K562 (cell line): Measurements from ENCODE around the gene SYNE1. TPM values are rescaled to one million over a fixed set of nuclear protein-coding genes. Genes with fewer than 3 reads are reported as not detected.

Source experiments
- BRD4 ChIP-seq: fragments of 200-600 bp; sonication (generic); IDR thresholded peaks from 2 replicates; pipeline ENCODE4 v1.6.1; 2017; ENCODE audit warnings: inconsistent platforms
- HDAC1 ChIP-seq, 2 experiments: fragments of 450-650 bp; IDR thresholded peaks; 2 replicates each; pipeline ENCODE4 v1.6.1; 2016 to 2017; ENCODE audit warnings: inconsistent platforms in 1 of 2, mild to moderate bottlenecking in 1 of 2, moderate library complexity in 1 of 2
- IRF2 ChIP-seq: sonication (generic); formaldehyde crosslinking; IDR thresholded peaks from 2 replicates; pipeline ENCODE4 v1.8.1; 2022; ENCODE audit warnings: mild to moderate bottlenecking, missing genetic modification reagents
- KDM1A ChIP-seq, 2 experiments: fragments of 450-650 bp; IDR thresholded peaks; 2 replicates each; pipeline ENCODE4 v1.6.1; 2016; ENCODE audit warnings: mild to moderate bottlenecking in 2 of 2
- MEF2A ChIP-seq: IDR thresholded peaks from 2 replicates; pipeline ENCODE4 v1.6.1; 2011; ENCODE audit warnings: low read depth, mild to moderate bottlenecking, low read length, moderate library complexity; ENCODE audit not compliant: control insufficient read depth
- POLR2AphosphoS2 ChIP-seq: IDR thresholded peaks from 2 replicates; pipeline ENCODE4 v1.6.1; 2012; ENCODE audit warnings: low read length, improper control_type of control experiment
- TAL1 ChIP-seq: fragments of 450-650 bp; IDR thresholded peaks from 2 replicates; pipeline ENCODE4 v1.6.1; 2016; ENCODE audit warnings: mild to moderate bottlenecking
- ZNF696 ChIP-seq: fragments of 250-450 bp; sonication (Bioruptor Pico); conservative IDR thresholded peaks from 2 replicates; pipeline ENCODE4 v1.4.0; 2020; ENCODE audit warnings: mild to moderate bottlenecking, moderate library complexity
- polyA plus RNA-seq, 8 experiments: library from polyadenylated mRNA; depleted of rRNA in 4 of 8; stranded (reverse) in 5 of 8; unstranded in 3 of 8; fragments of >200 nt; fragmentation: Nextera tagmentation in 2 of 8; fragmentation: Illumina TruSeq in 1 of 8; extraction: Ambion mirVana in 2 of 8; extraction: Trizol in 1 of 8; gene quantifications; 2 replicates each; pipeline versions ENCODE4 v1.2.1 to v1.2.3, GENCODE V29; 2011 to 2014; ENCODE audit warnings: inconsistent platforms in 1 of 8, missing spikeins in 1 of 8
- total RNA-seq, 7 experiments: library from RNA; depleted of rRNA in 6 of 7; stranded (reverse); fragments of >200 nt in 6 of 7; fragmentation: Illumina TruSeq in 2 of 7; extraction: Trizol in 2 of 7; gene quantifications; 2 replicates each; pipeline versions ENCODE4 v1.2.1 to v1.2.3, GENCODE V29; 2011 to 2021; ENCODE audit warnings: low replicate concordance in 1 of 7
- TF ChIP-seq, protein P1 (sequence below): sonication (generic); formaldehyde crosslinking; IDR thresholded peaks from 2 replicates; pipeline ENCODE4 v1.8.1; 2023; ENCODE audit warnings: mild to moderate bottlenecking, missing genetic modification reagents
- TF ChIP-seq, protein P2 (sequence below): fragments of 250-450 bp; sonication (Bioruptor Pico); IDR thresholded peaks from 2 replicates; pipeline ENCODE4 v1.4.0; 2020; ENCODE audit warnings: mild to moderate bottlenecking, moderate library complexity, borderline replicate concordance
- TF ChIP-seq, protein P3 (sequence below): fragments of 450-650 bp; formaldehyde crosslinking; IDR thresholded peaks from 2 replicates; pipeline ENCODE4 v1.4.0; 2020; ENCODE audit warnings: mild to moderate bottlenecking, mixed read lengths
- TF ChIP-seq, protein P4 (sequence below): sonication (generic); formaldehyde crosslinking; IDR thresholded peaks from 2 replicates; pipeline ENCODE4 v1.8.0; 2023; ENCODE audit warnings: missing genetic modification reagents, mild to moderate bottlenecking, borderline replicate concordance
- TF ChIP-seq, protein P5 (sequence below): fragments of 450-650 bp; IDR thresholded peaks from 2 replicates; pipeline ENCODE4 v1.6.1; 2018; ENCODE audit warnings: mild to moderate bottlenecking, low read depth; ENCODE audit not compliant: partially characterized antibody

The SYNE1 gene
- total and polyA plus RNA-seq, 9 of the 15 experiments (the other 6 are each of a cell fraction or from before 2014, with no cell fraction given): under 0.01 to 0.42 (median 0.08) TPM; not detected in 1

DNA sequence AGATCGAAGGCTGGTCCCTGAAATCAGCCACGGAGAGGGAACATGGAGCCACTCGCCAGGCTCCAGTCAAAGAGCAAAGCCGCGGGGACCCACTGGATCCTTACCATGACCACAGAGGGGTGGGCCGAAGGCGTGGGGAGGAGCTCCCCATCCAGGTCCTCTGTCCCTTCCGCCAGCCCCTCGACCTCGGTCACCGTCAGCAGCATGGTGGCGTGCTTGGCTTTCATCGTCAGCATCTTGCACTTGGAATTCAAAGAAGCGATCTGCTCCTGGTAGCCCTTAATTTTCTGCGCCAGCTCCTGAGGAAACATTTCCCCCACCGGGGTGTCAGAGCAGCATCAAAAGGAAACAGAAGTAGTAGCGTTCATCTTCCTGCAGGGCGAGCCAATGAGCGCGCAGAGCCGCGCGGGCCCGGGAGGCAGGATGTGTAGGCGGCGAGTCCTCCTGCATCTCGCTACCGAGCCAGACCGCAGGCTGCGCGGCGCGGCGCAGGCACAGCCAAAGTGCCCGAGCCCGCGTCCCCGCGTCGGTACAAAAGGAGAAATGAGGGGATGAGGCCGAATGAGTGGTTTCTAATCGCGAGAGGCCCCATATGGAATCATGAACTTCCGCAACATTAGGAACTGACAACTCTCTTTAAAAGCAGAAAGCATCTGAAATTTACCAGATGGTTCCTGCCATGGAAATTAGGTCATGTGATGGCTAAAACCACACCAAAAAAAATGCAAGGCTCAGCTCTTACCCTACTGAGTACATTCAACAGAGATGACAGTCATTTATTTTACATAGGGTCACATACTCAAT lies 335.2 kb downstream of the SYNE1 start (continued):
- TF ChIP-seq, protein P1, sequence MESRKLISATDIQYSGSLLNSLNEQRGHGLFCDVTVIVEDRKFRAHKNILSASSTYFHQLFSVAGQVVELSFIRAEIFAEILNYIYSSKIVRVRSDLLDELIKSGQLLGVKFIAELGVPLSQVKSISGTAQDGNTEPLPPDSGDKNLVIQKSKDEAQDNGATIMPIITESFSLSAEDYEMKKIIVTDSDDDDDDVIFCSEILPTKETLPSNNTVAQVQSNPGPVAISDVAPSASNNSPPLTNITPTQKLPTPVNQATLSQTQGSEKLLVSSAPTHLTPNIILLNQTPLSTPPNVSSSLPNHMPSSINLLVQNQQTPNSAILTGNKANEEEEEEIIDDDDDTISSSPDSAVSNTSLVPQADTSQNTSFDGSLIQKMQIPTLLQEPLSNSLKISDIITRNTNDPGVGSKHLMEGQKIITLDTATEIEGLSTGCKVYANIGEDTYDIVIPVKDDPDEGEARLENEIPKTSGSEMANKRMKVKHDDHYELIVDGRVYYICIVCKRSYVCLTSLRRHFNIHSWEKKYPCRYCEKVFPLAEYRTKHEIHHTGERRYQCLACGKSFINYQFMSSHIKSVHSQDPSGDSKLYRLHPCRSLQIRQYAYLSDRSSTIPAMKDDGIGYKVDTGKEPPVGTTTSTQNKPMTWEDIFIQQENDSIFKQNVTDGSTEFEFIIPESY (CRISPR knock-in tag): no peak
- TF ChIP-seq KDM1A (IDR thresholded peaks at IDR 0.05) (peak in 1 of 2 experiments; percentile 25; a peak in 1 of 4 replicates), MEF2A (no peak), BRD4 (no peak), IRF2 (CRISPR knock-in tag) (no peak), ZNF696 (CRISPR knock-in tag) (no peak), POLR2AphosphoS2 (no peak), HDAC1 (IDR thresholded peaks at IDR 0.05) (no peak), TAL1 (no peak)
- TF ChIP-seq, protein P2, sequence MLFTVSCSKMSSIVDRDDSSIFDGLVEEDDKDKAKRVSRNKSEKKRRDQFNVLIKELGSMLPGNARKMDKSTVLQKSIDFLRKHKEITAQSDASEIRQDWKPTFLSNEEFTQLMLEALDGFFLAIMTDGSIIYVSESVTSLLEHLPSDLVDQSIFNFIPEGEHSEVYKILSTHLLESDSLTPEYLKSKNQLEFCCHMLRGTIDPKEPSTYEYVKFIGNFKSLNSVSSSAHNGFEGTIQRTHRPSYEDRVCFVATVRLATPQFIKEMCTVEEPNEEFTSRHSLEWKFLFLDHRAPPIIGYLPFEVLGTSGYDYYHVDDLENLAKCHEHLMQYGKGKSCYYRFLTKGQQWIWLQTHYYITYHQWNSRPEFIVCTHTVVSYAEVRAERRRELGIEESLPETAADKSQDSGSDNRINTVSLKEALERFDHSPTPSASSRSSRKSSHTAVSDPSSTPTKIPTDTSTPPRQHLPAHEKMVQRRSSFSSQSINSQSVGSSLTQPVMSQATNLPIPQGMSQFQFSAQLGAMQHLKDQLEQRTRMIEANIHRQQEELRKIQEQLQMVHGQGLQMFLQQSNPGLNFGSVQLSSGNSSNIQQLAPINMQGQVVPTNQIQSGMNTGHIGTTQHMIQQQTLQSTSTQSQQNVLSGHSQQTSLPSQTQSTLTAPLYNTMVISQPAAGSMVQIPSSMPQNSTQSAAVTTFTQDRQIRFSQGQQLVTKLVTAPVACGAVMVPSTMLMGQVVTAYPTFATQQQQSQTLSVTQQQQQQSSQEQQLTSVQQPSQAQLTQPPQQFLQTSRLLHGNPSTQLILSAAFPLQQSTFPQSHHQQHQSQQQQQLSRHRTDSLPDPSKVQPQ: no peak
- TF ChIP-seq, protein P3, sequence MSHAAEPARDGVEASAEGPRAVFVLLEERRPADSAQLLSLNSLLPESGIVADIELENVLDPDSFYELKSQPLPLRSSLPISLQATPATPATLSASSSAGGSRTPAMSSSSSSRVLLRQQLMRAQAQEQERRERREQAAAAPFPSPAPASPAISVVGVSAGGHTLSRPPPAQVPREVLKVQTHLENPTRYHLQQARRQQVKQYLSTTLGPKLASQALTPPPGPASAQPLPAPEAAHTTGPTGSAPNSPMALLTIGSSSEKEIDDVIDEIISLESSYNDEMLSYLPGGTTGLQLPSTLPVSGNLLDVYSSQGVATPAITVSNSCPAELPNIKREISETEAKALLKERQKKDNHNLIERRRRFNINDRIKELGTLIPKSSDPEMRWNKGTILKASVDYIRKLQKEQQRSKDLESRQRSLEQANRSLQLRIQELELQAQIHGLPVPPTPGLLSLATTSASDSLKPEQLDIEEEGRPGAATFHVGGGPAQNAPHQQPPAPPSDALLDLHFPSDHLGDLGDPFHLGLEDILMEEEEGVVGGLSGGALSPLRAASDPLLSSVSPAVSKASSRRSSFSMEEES (CRISPR knock-in tag): peak; percentile 55
- TF ChIP-seq, protein P4, sequence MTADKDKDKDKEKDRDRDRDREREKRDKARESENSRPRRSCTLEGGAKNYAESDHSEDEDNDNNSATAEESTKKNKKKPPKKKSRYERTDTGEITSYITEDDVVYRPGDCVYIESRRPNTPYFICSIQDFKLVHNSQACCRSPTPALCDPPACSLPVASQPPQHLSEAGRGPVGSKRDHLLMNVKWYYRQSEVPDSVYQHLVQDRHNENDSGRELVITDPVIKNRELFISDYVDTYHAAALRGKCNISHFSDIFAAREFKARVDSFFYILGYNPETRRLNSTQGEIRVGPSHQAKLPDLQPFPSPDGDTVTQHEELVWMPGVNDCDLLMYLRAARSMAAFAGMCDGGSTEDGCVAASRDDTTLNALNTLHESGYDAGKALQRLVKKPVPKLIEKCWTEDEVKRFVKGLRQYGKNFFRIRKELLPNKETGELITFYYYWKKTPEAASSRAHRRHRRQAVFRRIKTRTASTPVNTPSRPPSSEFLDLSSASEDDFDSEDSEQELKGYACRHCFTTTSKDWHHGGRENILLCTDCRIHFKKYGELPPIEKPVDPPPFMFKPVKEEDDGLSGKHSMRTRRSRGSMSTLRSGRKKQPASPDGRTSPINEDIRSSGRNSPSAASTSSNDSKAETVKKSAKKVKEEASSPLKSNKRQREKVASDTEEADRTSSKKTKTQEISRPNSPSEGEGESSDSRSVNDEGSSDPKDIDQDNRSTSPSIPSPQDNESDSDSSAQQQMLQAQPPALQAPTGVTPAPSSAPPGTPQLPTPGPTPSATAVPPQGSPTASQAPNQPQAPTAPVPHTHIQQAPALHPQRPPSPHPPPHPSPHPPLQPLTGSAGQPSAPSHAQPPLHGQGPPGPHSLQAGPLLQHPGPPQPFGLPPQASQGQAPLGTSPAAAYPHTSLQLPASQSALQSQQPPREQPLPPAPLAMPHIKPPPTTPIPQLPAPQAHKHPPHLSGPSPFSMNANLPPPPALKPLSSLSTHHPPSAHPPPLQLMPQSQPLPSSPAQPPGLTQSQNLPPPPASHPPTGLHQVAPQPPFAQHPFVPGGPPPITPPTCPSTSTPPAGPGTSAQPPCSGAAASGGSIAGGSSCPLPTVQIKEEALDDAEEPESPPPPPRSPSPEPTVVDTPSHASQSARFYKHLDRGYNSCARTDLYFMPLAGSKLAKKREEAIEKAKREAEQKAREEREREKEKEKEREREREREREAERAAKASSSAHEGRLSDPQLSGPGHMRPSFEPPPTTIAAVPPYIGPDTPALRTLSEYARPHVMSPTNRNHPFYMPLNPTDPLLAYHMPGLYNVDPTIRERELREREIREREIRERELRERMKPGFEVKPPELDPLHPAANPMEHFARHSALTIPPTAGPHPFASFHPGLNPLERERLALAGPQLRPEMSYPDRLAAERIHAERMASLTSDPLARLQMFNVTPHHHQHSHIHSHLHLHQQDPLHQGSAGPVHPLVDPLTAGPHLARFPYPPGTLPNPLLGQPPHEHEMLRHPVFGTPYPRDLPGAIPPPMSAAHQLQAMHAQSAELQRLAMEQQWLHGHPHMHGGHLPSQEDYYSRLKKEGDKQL (CRISPR knock-in tag): no peak
- TF ChIP-seq, protein P5, sequence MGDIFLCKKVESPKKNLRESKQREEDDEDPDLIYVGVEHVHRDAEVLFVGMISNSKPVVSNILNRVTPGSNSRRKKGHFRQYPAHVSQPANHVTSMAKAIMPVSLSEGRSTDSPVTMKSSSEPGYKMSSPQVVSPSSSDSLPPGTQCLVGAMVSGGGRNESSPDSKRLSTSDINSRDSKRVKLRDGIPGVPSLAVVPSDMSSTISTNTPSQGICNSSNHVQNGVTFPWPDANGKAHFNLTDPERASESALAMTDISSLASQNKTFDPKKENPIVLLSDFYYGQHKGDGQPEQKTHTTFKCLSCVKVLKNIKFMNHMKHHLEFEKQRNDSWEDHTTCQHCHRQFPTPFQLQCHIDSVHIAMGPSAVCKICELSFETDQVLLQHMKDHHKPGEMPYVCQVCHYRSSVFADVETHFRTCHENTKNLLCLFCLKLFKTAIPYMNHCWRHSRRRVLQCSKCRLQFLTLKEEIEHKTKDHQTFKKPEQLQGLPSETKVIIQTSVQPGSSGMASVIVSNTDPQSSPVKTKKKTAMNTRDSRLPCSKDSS: no peak
